GM23338 (cell line): ENCODE measurements around the gene LILRA6. TPM values are rescaled to one million over a fixed set of nuclear protein-coding genes. Genes with fewer than 3 reads are reported as not detected.

Source experiments
- ATAC-seq: fragments of 200-7000 bp; cut with Tn5 transposase; 3 replicates; pipeline ENCODE4 v1.9.1; 2020
- DNase-seq: peaks from one replicate; pipeline ENCODE4 v3.0.0-alpha.2; 2015; ENCODE audit warnings: low spot score
- H2AFZ ChIP-seq: fragments of 200-600 bp; sonication (generic); 2 replicates; pipeline ENCODE4 v1.8.0; 2016; ENCODE audit warnings: antibody characterized with exemption, mild to moderate bottlenecking, moderate library complexity
- H3F3A ChIP-seq: fragments of 200-600 bp; sonication (generic); replicated peaks from 2 replicates; pipeline ENCODE4 v1.8.0; 2017; ENCODE audit warnings: antibody characterized with exemption, mixed run types, low read depth
- H3K27ac ChIP-seq: fragments of 200-600 bp; sonication (generic); 2 replicates; pipeline ENCODE4 v1.6.1; 2016; ENCODE audit warnings: low read depth
- H3K27me3 ChIP-seq: fragments of 200-600 bp; sonication (generic); 2 replicates; pipeline ENCODE4 v1.8.0; 2016; ENCODE audit warnings: mild to moderate bottlenecking, mixed run types, moderate library complexity; ENCODE audit not compliant: insufficient read depth
- H3K36me3 ChIP-seq: fragments of 200-600 bp; sonication (generic); 2 replicates; pipeline ENCODE4 v1.8.0; 2016; ENCODE audit warnings: mild to moderate bottlenecking; ENCODE audit not compliant: insufficient read depth
- H3K4me1 ChIP-seq: fragments of 200-600 bp; sonication (generic); 2 replicates; pipeline ENCODE4 v1.8.0; 2016; ENCODE audit warnings: mild to moderate bottlenecking, moderate library complexity; ENCODE audit not compliant: insufficient read depth
- H3K4me2 ChIP-seq: fragments of 200-600 bp; sonication (generic); 2 replicates; pipeline ENCODE4 v1.7.1; 2017; ENCODE audit warnings: mixed run types
- H3K4me3 ChIP-seq: fragments of 200-600 bp; sonication (generic); 2 replicates; pipeline ENCODE4 v1.6.1; 2016; ENCODE audit warnings: mixed run types
- H3K79me2 ChIP-seq: fragments of 200-600 bp; sonication (generic); replicated peaks from 2 replicates; pipeline ENCODE4 v1.8.0; 2017; ENCODE audit warnings: mild to moderate bottlenecking; ENCODE audit not compliant: insufficient read depth
- H3K9me2 ChIP-seq: fragments of 200-600 bp; sonication (generic); 2 replicates; pipeline ENCODE4 v1.8.0; 2017; ENCODE audit not compliant: insufficient read depth
- H4K20me1 ChIP-seq: fragments of 200-600 bp; sonication (generic); replicated peaks from 2 replicates; pipeline ENCODE4 v1.8.0; 2017; ENCODE audit warnings: mild to moderate bottlenecking; ENCODE audit not compliant: insufficient read depth
- H3K27ac Mint-ChIP-seq: 2 replicates; pipeline ENCODE4 v1.8.0; 2020; ENCODE audit warnings: inconsistent platforms, mild to moderate bottlenecking, moderate library complexity, mixed read lengths
- H3K27me3 Mint-ChIP-seq: 3 replicates; pipeline ENCODE4 v1.8.0; 2022; ENCODE audit warnings: low read depth, mild to moderate bottlenecking, moderate library complexity, mixed read lengths, inconsistent platforms; ENCODE audit not compliant: insufficient read depth, poor library complexity
- H3K36me3 Mint-ChIP-seq: 3 replicates; pipeline ENCODE4 v1.8.0; 2021; ENCODE audit warnings: low read depth, mild to moderate bottlenecking, inconsistent platforms, moderate library complexity, mixed read lengths
- H3K4me1 Mint-ChIP-seq: 3 replicates; pipeline ENCODE4 v1.8.0; 2020; ENCODE audit warnings: mild to moderate bottlenecking, inconsistent platforms, mixed read lengths
- H3K4me3 Mint-ChIP-seq: 3 replicates; pipeline ENCODE4 v1.8.0; 2021; ENCODE audit warnings: moderate library complexity, mild to moderate bottlenecking, inconsistent platforms, mixed read lengths
- H3K9me3 Mint-ChIP-seq: 3 replicates; pipeline ENCODE4 v1.8.0; 2020; ENCODE audit warnings: moderate library complexity, mild to moderate bottlenecking, inconsistent platforms, mixed read lengths
- CREB1 ChIP-seq: fragments of 250-450 bp; sonication (Bioruptor Pico); IDR thresholded peaks from 2 replicates; pipeline ENCODE4 v1.5.0; 2020; ENCODE audit warnings: low read depth, mild to moderate bottlenecking, moderate library complexity
- EZH2 ChIP-seq: fragments of 200-600 bp; sonication (generic); IDR thresholded peaks from one replicate; pipeline ENCODE4 v1.8.0; 2017; ENCODE audit warnings: antibody characterized with exemption, mild to moderate bottlenecking, low read depth; ENCODE audit not compliant: unreplicated experiment
- EZH2phosphoT487 ChIP-seq: fragments of 200-600 bp; sonication (generic); IDR thresholded peaks from one replicate; pipeline ENCODE4 v1.8.1; 2018; ENCODE audit warnings: antibody characterized with exemption; ENCODE audit not compliant: unreplicated experiment
- JUNB ChIP-seq: IDR thresholded peaks from one replicate; pipeline ENCODE4 v1.6.1; 2016; ENCODE audit warnings: antibody characterized with exemption; ENCODE audit not compliant: unreplicated experiment
- STAT1 ChIP-seq: IDR thresholded peaks from one replicate; pipeline ENCODE4 v1.6.1; 2016; ENCODE audit warnings: antibody characterized with exemption; ENCODE audit not compliant: unreplicated experiment
- ZNF114 ChIP-seq: fragments of 250-450 bp; sonication (Bioruptor Pico); IDR thresholded peaks from 2 replicates; pipeline ENCODE4 v1.5.0; 2020; ENCODE audit warnings: mild to moderate bottlenecking, moderate library complexity
- ZNF331 ChIP-seq: fragments of 250-450 bp; sonication (Bioruptor Pico); IDR thresholded peaks from 2 replicates; pipeline ENCODE4 v1.5.0; 2020; ENCODE audit warnings: low read depth, mild to moderate bottlenecking, moderate library complexity
- polyA plus RNA-seq: library from polyadenylated mRNA; unstranded; fragments of >200 nt; fragmentation: Nextera tagmentation; extraction: Ambion mirVana; gene quantifications from 2 replicates; pipeline ENCODE4 v1.2.1, GENCODE V29; 2016
- total RNA-seq: library from RNA; depleted of rRNA; stranded (reverse); fragments of >200 nt; shearing (Covaris generic); gene quantifications from 2 replicates; pipeline ENCODE4 v1.2.3, GENCODE V29; 2014
- TF ChIP-seq, protein P1 (sequence below): IDR thresholded peaks from one replicate; pipeline ENCODE4 v1.6.1; 2018; ENCODE audit warnings: antibody characterized with exemption; ENCODE audit not compliant: unreplicated experiment
- TF ChIP-seq, protein P2 (sequence below), 2 experiments: fragments of 200-600 bp in 1 of 2; sonication (generic) in 1 of 2; conservative IDR thresholded peaks; 2 replicates each; pipeline versions ENCODE4 v1.5.1 to v1.6.1; 2016 to 2017; ENCODE audit warnings: antibody characterized with exemption in 2 of 2, low read depth in 2 of 2, mild to moderate bottlenecking in 2 of 2, moderate library complexity in 1 of 2
- TF ChIP-seq, protein P3 (sequence below): IDR thresholded peaks from 2 replicates; pipeline ENCODE4 v1.6.1; 2016; ENCODE audit warnings: antibody characterized with exemption

LILRA6 gene
- total and polyA plus RNA-seq, 2 experiments from 2014 or later = not detected

DNA sequence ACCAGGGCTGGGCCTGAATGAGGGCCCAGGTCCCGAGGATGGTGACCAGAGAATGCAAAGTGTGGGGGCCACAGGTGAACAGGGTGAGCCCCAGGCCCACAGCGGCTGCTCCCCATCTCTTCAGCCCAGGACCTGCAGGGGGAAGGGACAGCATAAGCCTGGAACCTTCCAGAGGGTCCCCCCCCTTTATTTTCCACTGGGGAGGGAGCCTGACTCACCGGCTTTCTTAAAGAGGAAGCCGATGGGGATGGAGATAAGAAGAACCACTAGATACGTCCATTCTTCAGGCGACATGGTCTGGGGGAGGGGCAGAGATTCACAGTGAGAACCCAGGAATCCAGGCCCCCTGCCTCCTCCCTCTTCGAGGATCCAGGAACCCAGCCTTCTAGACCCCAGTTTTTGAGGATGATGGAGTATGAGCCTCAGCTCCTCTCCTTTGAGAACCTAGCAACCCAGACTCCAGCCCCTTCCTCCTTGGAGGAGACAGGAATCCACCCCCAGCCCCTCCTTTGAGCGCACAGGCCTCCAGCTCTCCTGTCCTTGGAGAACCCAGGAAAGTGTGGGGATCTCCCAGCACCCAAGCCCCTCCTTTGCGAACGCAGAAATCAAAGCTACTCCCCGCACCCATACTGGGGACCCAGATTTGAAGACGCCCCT lies 54.2 kb downstream of the LILRA6 start:
- H2AFZ ChIP-seq = no peak overlapping the region; the same call in 1 of the 2 replicates
- H3K4me1 ChIP-seq = peaks cover 7% of the 10 kb centered on the region; the same call in 1 of the 2 replicates
- Mint-ChIP-seq H3K27me3 (peaks cover 20% of the 10 kb centered on the region), H3K27ac (peak overlapping the region; percentile 97), H3K4me3 (peak overlapping the region; percentile 88), H3K36me3 (peaks cover 42% of the 10 kb centered on the region), H3K4me1 (peaks cover 29% of the 10 kb centered on the region), H3K9me3 (no peaks in the 10 kb centered on the region; the same call in 2 of the 3 replicates)
- no peak for TF ChIP-seq EZH2
- H3K79me2 ChIP-seq = peaks cover 39% of the 10 kb centered on the region
- peaks cover 7% of the 10 kb centered on the region; the same call in 1 of the 2 replicates for H3F3A ChIP-seq
- peak overlapping the region; percentile 41; the same call in 1 of the 2 replicates for H3K27ac ChIP-seq
- H4K20me1 ChIP-seq = peaks cover 13% of the 10 kb centered on the region
- no peak for ATAC-seq
- peak overlapping the region; percentile 56 for H3K4me3 ChIP-seq
- no peaks in the 10 kb centered on the region for H3K9me2 ChIP-seq
- peaks cover 5% of the 10 kb centered on the region for H3K36me3 ChIP-seq
- peak overlapping the region; percentile 95 for H3K4me2 ChIP-seq
- peak; percentile 45 for DNase-seq
- no peaks in the 10 kb centered on the region for H3K27me3 ChIP-seq

DNA sequence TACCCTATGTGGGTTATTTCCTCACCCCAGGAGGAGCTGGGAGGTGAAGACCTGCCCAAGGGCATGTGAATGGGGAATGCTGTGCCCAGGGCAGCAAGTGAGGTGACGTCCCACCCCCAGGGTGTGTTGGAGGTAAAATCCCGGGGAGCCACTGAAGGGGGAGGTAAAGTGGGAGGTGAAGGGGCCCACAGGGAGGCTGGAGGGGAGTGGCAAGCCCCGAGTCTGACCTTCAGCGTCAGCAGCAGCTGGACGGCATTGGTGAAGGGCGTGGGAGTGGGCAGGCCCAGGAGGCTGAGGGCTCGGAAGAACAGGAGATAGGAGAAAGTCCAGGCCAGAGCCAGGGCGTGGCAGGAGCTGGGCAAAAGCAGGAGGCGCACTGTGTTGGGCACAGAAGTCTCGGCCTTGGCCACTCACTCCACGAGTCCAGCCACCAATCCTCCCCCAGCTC lies 55.6 kb downstream of the LILRA6 start:
- ATAC-seq = no peak
- H2AFZ ChIP-seq = no peak overlapping the region
- no peaks in the 10 kb centered on the region for H3K27me3 ChIP-seq
- peaks cover under 1% of the 10 kb centered on the region; the same call in 1 of the 2 replicates for H3K4me1 ChIP-seq
- Mint-ChIP-seq H3K27ac (peak overlapping the region; percentile 50; the same call in 1 of the 2 replicates), H3K4me1 (peaks cover 17% of the 10 kb centered on the region), H3K4me3 (peak overlapping the region; percentile 88), H3K27me3 (peaks cover 17% of the 10 kb centered on the region), H3K36me3 (peaks cover 36% of the 10 kb centered on the region), H3K9me3 (no peaks in the 10 kb centered on the region; the same call in 2 of the 3 replicates)
- H3K36me3 ChIP-seq = no peaks in the 10 kb centered on the region; the same call in 1 of the 2 replicates
- H4K20me1 ChIP-seq = peaks cover 9% of the 10 kb centered on the region
- no peaks in the 10 kb centered on the region for H3K9me2 ChIP-seq
- no peak overlapping the region for H3K27ac ChIP-seq
- TF ChIP-seq STAT1 (no peak), EZH2 (no peak), CREB1 (CRISPR knock-in tag) (no peak), ZNF114 (no peak), EZH2phosphoT487 (no peak), ZNF331 (CRISPR knock-in tag) (no peak), JUNB (no peak)
- TF ChIP-seq, protein P1, sequence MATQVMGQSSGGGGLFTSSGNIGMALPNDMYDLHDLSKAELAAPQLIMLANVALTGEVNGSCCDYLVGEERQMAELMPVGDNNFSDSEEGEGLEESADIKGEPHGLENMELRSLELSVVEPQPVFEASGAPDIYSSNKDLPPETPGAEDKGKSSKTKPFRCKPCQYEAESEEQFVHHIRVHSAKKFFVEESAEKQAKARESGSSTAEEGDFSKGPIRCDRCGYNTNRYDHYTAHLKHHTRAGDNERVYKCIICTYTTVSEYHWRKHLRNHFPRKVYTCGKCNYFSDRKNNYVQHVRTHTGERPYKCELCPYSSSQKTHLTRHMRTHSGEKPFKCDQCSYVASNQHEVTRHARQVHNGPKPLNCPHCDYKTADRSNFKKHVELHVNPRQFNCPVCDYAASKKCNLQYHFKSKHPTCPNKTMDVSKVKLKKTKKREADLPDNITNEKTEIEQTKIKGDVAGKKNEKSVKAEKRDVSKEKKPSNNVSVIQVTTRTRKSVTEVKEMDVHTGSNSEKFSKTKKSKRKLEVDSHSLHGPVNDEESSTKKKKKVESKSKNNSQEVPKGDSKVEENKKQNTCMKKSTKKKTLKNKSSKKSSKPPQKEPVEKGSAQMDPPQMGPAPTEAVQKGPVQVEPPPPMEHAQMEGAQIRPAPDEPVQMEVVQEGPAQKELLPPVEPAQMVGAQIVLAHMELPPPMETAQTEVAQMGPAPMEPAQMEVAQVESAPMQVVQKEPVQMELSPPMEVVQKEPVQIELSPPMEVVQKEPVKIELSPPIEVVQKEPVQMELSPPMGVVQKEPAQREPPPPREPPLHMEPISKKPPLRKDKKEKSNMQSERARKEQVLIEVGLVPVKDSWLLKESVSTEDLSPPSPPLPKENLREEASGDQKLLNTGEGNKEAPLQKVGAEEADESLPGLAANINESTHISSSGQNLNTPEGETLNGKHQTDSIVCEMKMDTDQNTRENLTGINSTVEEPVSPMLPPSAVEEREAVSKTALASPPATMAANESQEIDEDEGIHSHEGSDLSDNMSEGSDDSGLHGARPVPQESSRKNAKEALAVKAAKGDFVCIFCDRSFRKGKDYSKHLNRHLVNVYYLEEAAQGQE = no peak
- TF ChIP-seq, protein P2, sequence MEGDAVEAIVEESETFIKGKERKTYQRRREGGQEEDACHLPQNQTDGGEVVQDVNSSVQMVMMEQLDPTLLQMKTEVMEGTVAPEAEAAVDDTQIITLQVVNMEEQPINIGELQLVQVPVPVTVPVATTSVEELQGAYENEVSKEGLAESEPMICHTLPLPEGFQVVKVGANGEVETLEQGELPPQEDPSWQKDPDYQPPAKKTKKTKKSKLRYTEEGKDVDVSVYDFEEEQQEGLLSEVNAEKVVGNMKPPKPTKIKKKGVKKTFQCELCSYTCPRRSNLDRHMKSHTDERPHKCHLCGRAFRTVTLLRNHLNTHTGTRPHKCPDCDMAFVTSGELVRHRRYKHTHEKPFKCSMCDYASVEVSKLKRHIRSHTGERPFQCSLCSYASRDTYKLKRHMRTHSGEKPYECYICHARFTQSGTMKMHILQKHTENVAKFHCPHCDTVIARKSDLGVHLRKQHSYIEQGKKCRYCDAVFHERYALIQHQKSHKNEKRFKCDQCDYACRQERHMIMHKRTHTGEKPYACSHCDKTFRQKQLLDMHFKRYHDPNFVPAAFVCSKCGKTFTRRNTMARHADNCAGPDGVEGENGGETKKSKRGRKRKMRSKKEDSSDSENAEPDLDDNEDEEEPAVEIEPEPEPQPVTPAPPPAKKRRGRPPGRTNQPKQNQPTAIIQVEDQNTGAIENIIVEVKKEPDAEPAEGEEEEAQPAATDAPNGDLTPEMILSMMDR (conservative IDR thresholded peaks at IDR 0.05; ENCODE audit: low read depth in 2 of 2) = no peak
- TF ChIP-seq, protein P3, sequence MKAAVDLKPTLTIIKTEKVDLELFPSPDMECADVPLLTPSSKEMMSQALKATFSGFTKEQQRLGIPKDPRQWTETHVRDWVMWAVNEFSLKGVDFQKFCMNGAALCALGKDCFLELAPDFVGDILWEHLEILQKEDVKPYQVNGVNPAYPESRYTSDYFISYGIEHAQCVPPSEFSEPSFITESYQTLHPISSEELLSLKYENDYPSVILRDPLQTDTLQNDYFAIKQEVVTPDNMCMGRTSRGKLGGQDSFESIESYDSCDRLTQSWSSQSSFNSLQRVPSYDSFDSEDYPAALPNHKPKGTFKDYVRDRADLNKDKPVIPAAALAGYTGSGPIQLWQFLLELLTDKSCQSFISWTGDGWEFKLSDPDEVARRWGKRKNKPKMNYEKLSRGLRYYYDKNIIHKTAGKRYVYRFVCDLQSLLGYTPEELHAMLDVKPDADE = no peak
- H3K79me2 ChIP-seq = peaks cover 27% of the 10 kb centered on the region
- H3K4me2 ChIP-seq = no peak overlapping the region
- H3K4me3 ChIP-seq = no peak overlapping the region
- no peak for DNase-seq
- peaks cover 6% of the 10 kb centered on the region; the same call in 1 of the 2 replicates for H3F3A ChIP-seq
